ENCODE results near the gene RGS9BP.

RGS9BP gene

GRCh38 chr19:32658075-32658474, 17.6 kb upstream of the RGS9BP start:
- Histone ChIP-seq H3K36me3 (replicated peaks; ENCODE audit: insufficient read depth, low read length) (no peaks in the 10 kb centered on the region), H3K9me2 (replicated peaks; ENCODE audit: insufficient read depth, low read length) (no peaks in the 10 kb centered on the region), H3K4me2 (ENCODE audit: low read depth, low read length) (no peak overlapping the region), H3F3A (ENCODE audit: insufficient read depth, low read length) (no peaks in the 10 kb centered on the region), H3K79me2 (ENCODE audit: low read length) (peaks cover 6% of the 10 kb centered on the region), H4K20me1 (ENCODE audit: insufficient read depth, low read length) (no peaks in the 10 kb centered on the region), H3K4me3 (ENCODE audit: low read length) (no peak overlapping the region), H3K9ac (ENCODE audit: low read length) (no peak overlapping the region), H3K4me1 (ENCODE audit: low read length) (no peaks in the 10 kb centered on the region), H3K27ac (ENCODE audit: low read length) (no peak overlapping the region), H2AFZ (ENCODE audit: low read length) (no peak overlapping the region), H3K27me3 (replicated peaks; ENCODE audit: insufficient read depth, low read length) (no peaks in the 10 kb centered on the region), H3K9me3 (replicated peaks; ENCODE audit: insufficient read depth, low read length) (no peaks in the 10 kb centered on the region)
- DNase-seq, result no peak
- TF ChIP-seq EZH2phosphoT487 (IDR thresholded peaks at IDR 0.05; ENCODE audit: low read length), result no peak
- no peak for TF ChIP-seq EZH2 (optimal IDR thresholded peaks at IDR 0.05; ENCODE audit: low read depth, low read length)
- no peak for TF ChIP-seq CTCF (IDR thresholded peaks at IDR 0.05; ENCODE audit: low read length)

- Histone ChIP-seq H3K27ac (ENCODE audit: low read length) (no peak overlapping the region), H3K9me2 (replicated peaks; ENCODE audit: insufficient read depth, low read length) (no peaks in the 10 kb centered on the region), H3K4me2 (ENCODE audit: low read depth, low read length) (no peak overlapping the region), H2AFZ (ENCODE audit: low read length) (no peak overlapping the region), H3K9me3 (replicated peaks; ENCODE audit: insufficient read depth, low read length) (no peaks in the 10 kb centered on the region), H3K36me3 (replicated peaks; ENCODE audit: insufficient read depth, low read length) (no peaks in the 10 kb centered on the region), H3K9ac (ENCODE audit: low read length) (no peak overlapping the region), H3K4me3 (ENCODE audit: low read length) (no peak overlapping the region), H4K20me1 (ENCODE audit: insufficient read depth, low read length) (no peaks in the 10 kb centered on the region), H3F3A (ENCODE audit: insufficient read depth, low read length) (no peaks in the 10 kb centered on the region), H3K27me3 (replicated peaks; ENCODE audit: insufficient read depth, low read length) (no peaks in the 10 kb centered on the region), H3K4me1 (ENCODE audit: low read length) (no peaks in the 10 kb centered on the region), H3K79me2 (ENCODE audit: low read length) (peaks cover 6% of the 10 kb centered on the region)
- TF ChIP-seq EZH2 (optimal IDR thresholded peaks at IDR 0.05; ENCODE audit: low read depth, low read length), result no peak
- TF ChIP-seq CTCF (IDR thresholded peaks at IDR 0.05; ENCODE audit: low read length), result no peak
- no peak for TF ChIP-seq EZH2phosphoT487 (IDR thresholded peaks at IDR 0.05; ENCODE audit: low read length)
- DNase-seq, result no peak
Measured at GRCh38 chr19:32658527-32658926, 17.1 kb upstream of the RGS9BP start.

- Histone ChIP-seq H2AFZ (ENCODE audit: low read length) (no peak overlapping the region), H3F3A (ENCODE audit: insufficient read depth, low read length) (no peaks in the 10 kb centered on the region), H3K9ac (ENCODE audit: low read length) (no peak overlapping the region), H3K79me2 (ENCODE audit: low read length) (peaks cover 14% of the 10 kb centered on the region), H4K20me1 (ENCODE audit: insufficient read depth, low read length) (no peaks in the 10 kb centered on the region), H3K36me3 (replicated peaks; ENCODE audit: insufficient read depth, low read length) (no peaks in the 10 kb centered on the region), H3K4me1 (ENCODE audit: low read length) (no peaks in the 10 kb centered on the region), H3K9me2 (replicated peaks; ENCODE audit: insufficient read depth, low read length) (no peaks in the 10 kb centered on the region), H3K9me3 (replicated peaks; ENCODE audit: insufficient read depth, low read length) (no peaks in the 10 kb centered on the region), H3K27ac (ENCODE audit: low read length) (no peak overlapping the region), H3K4me3 (ENCODE audit: low read length) (no peak overlapping the region), H3K27me3 (replicated peaks; ENCODE audit: insufficient read depth, low read length) (no peaks in the 10 kb centered on the region), H3K4me2 (ENCODE audit: low read depth, low read length) (no peak overlapping the region)
- DNase-seq, result no peak
- no peak for TF ChIP-seq CTCF (IDR thresholded peaks at IDR 0.05; ENCODE audit: low read length)
- TF ChIP-seq EZH2 (optimal IDR thresholded peaks at IDR 0.05; ENCODE audit: low read depth, low read length), result no peak
- no peak for TF ChIP-seq EZH2phosphoT487 (IDR thresholded peaks at IDR 0.05; ENCODE audit: low read length)
Measured at GRCh38 chr19:32661318-32661717, 14.3 kb upstream of the RGS9BP start.
